GM19397 (cell line): ENCODE measurements around the gene CLBA1.

Experiments used
- ATAC-seq: cut with Tn5 transposase; IDR thresholded peaks from one replicate; pipeline ENCODE4 v1.9.1; 2021; ENCODE audit warnings: mild to moderate bottlenecking, moderate library complexity; ENCODE audit not compliant: unreplicated experiment

The CLBA1 gene

DNA sequence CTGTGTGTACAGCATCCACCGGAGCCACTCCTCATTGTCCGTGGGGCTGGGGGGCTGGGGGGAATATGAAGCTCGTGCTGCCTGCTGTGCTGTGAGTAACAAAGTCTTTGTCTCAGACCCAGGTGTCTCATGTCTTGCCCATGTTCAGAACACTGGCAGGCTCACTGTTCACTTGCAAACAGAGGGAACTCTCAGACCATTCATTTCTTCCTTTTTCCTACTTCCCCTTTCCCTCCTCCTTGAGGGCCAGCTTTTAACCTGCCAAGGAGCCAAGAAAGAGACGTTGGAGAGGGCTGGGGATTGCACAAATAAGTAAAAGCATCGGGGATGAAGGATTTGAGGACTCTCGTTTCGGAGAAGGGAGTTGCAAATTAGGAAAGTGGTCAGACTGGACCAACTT is 58.1 kb downstream of the CLBA1 start:
- no peak for ATAC-seq
